Heart left ventricle (tissue), 16 donors: ENCODE results near the gene TGFBR2. TPM values are rescaled to one million over a fixed set of nuclear protein-coding genes. Genes with fewer than 3 reads are reported as not detected.
"Not testable (repeated sequence)": the region's sequence is repeated elsewhere in the genome, so short reads cannot be mapped to it uniquely, and the experiment has no call there.

ENCODE experiments used
- ATAC-seq, 4 donors: fragments of 200-7000 bp; cut with Tn5 transposase; one replicate each; pipeline ENCODE4 v1.9.1; 2020 to 2022; ENCODE audit warnings: moderate library complexity in 4 of 4, mild to moderate bottlenecking in 3 of 4, moderate number of reproducible peaks in 1 of 4
- DNase-seq, 5 donors: peaks; one replicate each; pipeline ENCODE4 v3.0.0-alpha.2; 2020
- H3K27ac ChIP-seq, 12 donors: fragments of 200-600 bp; sonication (generic) in 4 of 12; one replicate each; pipeline versions ENCODE4 v1.5.0 to v1.8.0; 2016 to 2022; ENCODE audit warnings: mild to moderate bottlenecking in 2 of 12
- H3K27me3 ChIP-seq, 9 donors: fragments of 200-600 bp; sonication (generic) in 2 of 9; one replicate each; pipeline versions ENCODE4 v1.5.1 to v1.8.0; 2016 to 2022; ENCODE audit warnings: mild to moderate bottlenecking in 3 of 9
- H3K36me3 ChIP-seq, 9 donors: fragments of 200-600 bp; sonication (generic) in 2 of 9; one replicate each; pipeline versions ENCODE4 v1.5.0 to v1.8.0; 2018 to 2022; ENCODE audit warnings: mild to moderate bottlenecking in 2 of 9
- H3K4me1 ChIP-seq, 12 donors: fragments of 200-600 bp; sonication (generic) in 4 of 12; one replicate each; pipeline versions ENCODE4 v1.5.0 to v1.8.0; 2016 to 2022; ENCODE audit warnings: mild to moderate bottlenecking in 3 of 12
- H3K4me3 ChIP-seq, 12 donors: fragments of 200-600 bp; sonication (generic) in 4 of 12; one replicate each; pipeline versions ENCODE4 v1.5.0 to v1.8.0; 2017 to 2022; ENCODE audit warnings: mild to moderate bottlenecking in 9 of 12, moderate library complexity in 4 of 12
- H3K9me3 ChIP-seq, 12 donors: fragments of 200-600 bp; sonication (generic) in 4 of 12; one replicate each; pipeline versions ENCODE4 v1.5.0 to v1.8.0; 2016 to 2022; ENCODE audit warnings: mild to moderate bottlenecking in 1 of 12
- CTCF ChIP-seq, 12 donors: fragments of 200-600 bp; sonication (generic) in 4 of 12; IDR thresholded peaks; one replicate each; pipeline versions ENCODE4 v1.5.0 to v1.8.0; 2018 to 2022; ENCODE audit warnings: antibody characterized with exemption in 12 of 12, mild to moderate bottlenecking in 5 of 12
- POLR2A ChIP-seq, 2 donors: fragments of 450-650 bp; IDR thresholded peaks; one replicate each; pipeline ENCODE4 v1.6.1; 2017; ENCODE audit warnings: antibody characterized with exemption in 2 of 2, mild to moderate bottlenecking in 2 of 2, moderate library complexity in 2 of 2
- WGBS, 4 donors: extraction: QIAGEN DNeasy Blood & Tissue Kit in 2 of 4; methylation state at CpG; one replicate each; pipeline versions ENCODE4 v1.1.5 to v1.1.7; 2013 to 2018; 5-methylcytosine and 5-hydroxymethylcytosine counted together
- intact Hi-C, 10 donors: fragments of 100-400 bp; cut with DNase I; formaldehyde crosslinking; loops; one replicate each; pipeline versions ENCODE4 v1.11.1 to v1.14.2; 2022
- polyA plus RNA-seq, 2 donors: library from polyadenylated mRNA; stranded (reverse); fragments of 200-250 nt; gene quantifications; one replicate each; pipeline ENCODE4 v1.2.3, GENCODE V29; 2013
- total RNA-seq, 9 donors: library from RNA; depleted of rRNA in 2 of 9; stranded (reverse); fragments of >200 nt in 2 of 9; fragmentation: NEBNext Ultra II Directional in 3 of 9; extraction: Animal tissue kit (Norgen Biotek cat#: 25700) in 3 of 9; gene quantifications; one replicate each; pipeline versions ENCODE4 v1.1.0 to v1.2.4, GENCODE V29; 2016 to 2023
- donor health status: ischemic (EF 13 %, LVEDD 7.1; RV severe dilation, severe dysfunction).
- donor health status: healthy with polysubstance abuse.
- donor health status: DM: no; HTN: yes; CAD: no.
- donor health status: DM: no; HTN: no; CAD: no.
- donor health status: ischemic (EF 25% LVEDD 6.9; RV normal size, moderate dysfunction).
- donor health status: ischemic (EF 25% LVEDD 5.7; RV mildly dilated, moderate dysfunction).
- donor health status: healthy.
- donor health status: DM: yes; HTN: yes; CAD: no.
- donor health status: ischemic (EF 35%, LVEDD 5.7; RV mildly dilated, moderate dysfunction).
- donor health status: nonischemic (EF 11% LVEDD 7.7; RV severe dilation, severe dysfunction).
- donor health status: DM: yes; HTN: yes; CAD: no.
- donor health status: PGD.
- donor health status: ischemic (EF 29% LVEDD 5.4; RV normal size, mild dysfunction).
- donor health status: nonischemic (EF 23%, LVEDD 6.1; RV moderate dilation, normal function).

The TGFBR2 gene
- total and polyA plus RNA-seq, 11 donors: 13.8 to 217 (median 143) TPM

DNA sequence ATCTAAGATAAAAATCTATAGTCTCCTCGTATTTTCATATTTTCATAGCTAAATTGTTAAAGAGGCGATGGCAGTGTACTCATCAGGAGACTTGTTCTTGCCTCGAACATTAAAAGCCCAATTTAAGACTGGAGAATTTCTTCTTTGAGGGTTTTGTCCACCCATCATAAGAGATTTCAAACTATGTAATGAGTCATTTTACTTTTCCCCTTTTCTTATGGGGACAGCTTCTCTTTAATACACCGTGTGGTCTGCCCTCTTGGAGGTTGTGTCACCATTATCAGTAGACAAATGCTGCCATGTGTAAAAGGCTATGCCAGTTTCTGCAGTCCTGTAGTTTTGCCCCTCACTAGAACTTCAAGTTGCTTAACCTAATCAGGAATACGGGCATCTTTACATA, 16.9 kb downstream of the TGFBR2 start:
- 79 to 90% (median 87%) methylated on average over 5 of the region's 5 CpGs for WGBS, 4 donors
- no peak for TF ChIP-seq POLR2A (IDR thresholded peaks at IDR 0.05)
- TF ChIP-seq CTCF (IDR thresholded peaks at IDR 0.05): no peak
- Histone ChIP-seq H3K9me3 (no peaks in the 10 kb centered on the region), H3K36me3 (peaks cover 0 to 59% (median 8%) of the 10 kb centered on the region in 9 donors), H3K4me1 (peaks cover 10 to 100% (median 85%) of the 10 kb centered on the region in 12 donors), H3K27ac (peak overlapping the region in 7 of 12 donors; percentile 0 to 92 (median 15)), H3K27me3 (no peaks in the 10 kb centered on the region), H3K4me3 (no peak overlapping the region)
- no peak for ATAC-seq
- intact Hi-C loops: loop anchor here in 1 of 10 donors (5.0 kb wide), 1 partner anchor 336 kb away; no protein-coding TSS in a partner anchor
- no peak for DNase-seq

DNA sequence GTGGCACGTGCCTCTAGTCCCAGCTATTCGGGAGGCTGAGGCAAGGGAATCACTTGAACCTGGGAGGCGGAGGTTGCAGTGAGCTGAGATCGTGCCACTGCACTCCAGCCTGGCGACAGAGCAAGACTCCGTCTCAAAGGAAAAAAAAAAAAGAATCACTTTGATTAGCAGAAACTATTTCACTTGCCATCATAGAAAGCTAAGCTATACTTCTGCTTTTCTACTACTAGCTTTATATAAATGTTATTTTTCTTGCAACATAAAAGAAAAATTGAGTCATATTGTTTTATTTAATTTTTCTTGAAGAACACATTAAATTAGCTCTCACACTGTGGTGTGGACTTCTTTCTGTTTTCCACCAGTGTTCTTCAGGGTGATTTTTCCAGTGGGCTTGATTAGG, 18.1 kb downstream of the TGFBR2 start:
- Histone ChIP-seq H3K4me1 (peaks cover 14 to 100% (median 85%) of the 10 kb centered on the region in 12 donors), H3K27ac (peak overlapping the region in 4 of 12 donors; percentile 8 to 92 (median 16)), H3K36me3 (peaks cover 0 to 57% (median 8%) of the 10 kb centered on the region in 9 donors)
- intact Hi-C loops: loop anchor here in 1 of 10 donors (5.0 kb wide), 1 partner anchor 337 kb away; no protein-coding TSS in a partner anchor
- not testable (repeated sequence) for H3K4me3 ChIP-seq, DNase-seq, ATAC-seq, H3K9me3 ChIP-seq, H3K27me3 ChIP-seq
- 78 to 85% (median 85%) methylated on average over 6 of the region's 6 CpGs for WGBS, 4 donors

- WGBS, 4 donors: 55 to 72% (median 62%) methylated on average over 4 of the region's 4 CpGs
- TF ChIP-seq POLR2A (IDR thresholded peaks at IDR 0.05) (no peak), CTCF (IDR thresholded peaks at IDR 0.05) (no peak)
- H3K9me3 ChIP-seq: no peaks in the 10 kb centered on the region
- intact Hi-C loops: no loop called here
- no peak overlapping the region for H3K4me3 ChIP-seq
- peaks cover 0 to 66% (median 8%) of the 10 kb centered on the region in 9 donors for H3K36me3 ChIP-seq
- peak overlapping the region in 11 of 12 donors; percentile 8 to 92 (median 45) for H3K27ac ChIP-seq
- H3K27me3 ChIP-seq: no peaks in the 10 kb centered on the region
- ATAC-seq: peak in 2 of 4 donors; percentile 30 to 42
- no peak for DNase-seq
- H3K4me1 ChIP-seq: peaks cover 19 to 100% (median 89%) of the 10 kb centered on the region in 12 donors
These were observed 19.4 kb downstream of the TGFBR2 start for GRCh38 chr3:30625541-30626438.

DNA sequence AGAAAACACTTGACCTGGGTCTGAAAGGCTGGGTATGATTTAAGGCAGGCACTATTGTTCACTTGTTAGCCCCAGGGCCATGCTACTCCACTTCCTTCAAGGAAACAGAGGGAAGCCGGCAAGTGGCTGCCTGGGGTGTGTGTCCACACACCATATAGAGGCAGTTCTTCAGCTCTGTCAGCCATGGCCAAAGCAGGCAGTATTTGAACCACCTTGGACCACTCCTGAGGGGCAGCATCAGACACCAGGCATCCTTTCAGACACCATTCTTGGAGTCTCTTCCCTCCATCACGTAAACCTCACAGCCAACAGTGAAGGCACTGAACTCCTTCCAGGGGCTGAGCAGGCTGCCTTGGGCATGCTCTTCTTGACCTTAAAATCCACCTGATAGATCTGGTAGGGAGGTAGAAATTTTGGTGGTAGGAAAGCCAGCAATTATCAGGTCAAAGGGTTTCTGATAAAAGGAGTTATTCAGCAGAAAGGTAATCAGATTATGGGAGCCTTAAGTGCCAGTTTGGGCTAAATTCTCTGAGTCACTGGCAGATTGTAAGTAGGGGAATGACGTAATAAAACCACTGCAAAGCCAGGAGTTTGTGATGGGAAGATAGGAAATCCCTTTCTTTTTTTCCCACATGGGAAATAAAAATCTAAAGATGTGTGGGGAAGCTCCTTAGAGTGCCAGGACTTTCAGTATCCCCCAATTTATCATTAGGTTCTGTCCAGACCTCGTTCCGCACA, 20.2 kb downstream of the TGFBR2 start:
- Histone ChIP-seq H3K4me1 (peaks cover 19 to 100% (median 88%) of the 10 kb centered on the region in 12 donors), H3K27ac (peak overlapping the region in 11 of 12 donors; percentile 8 to 92 (median 45)), H3K36me3 (peaks cover 0 to 64% (median 8%) of the 10 kb centered on the region in 9 donors), H3K4me3 (no peak overlapping the region), H3K27me3 (no peaks in the 10 kb centered on the region), H3K9me3 (no peaks in the 10 kb centered on the region)
- no peak for TF ChIP-seq CTCF (IDR thresholded peaks at IDR 0.05)
- no peak for TF ChIP-seq POLR2A (IDR thresholded peaks at IDR 0.05)
- WGBS, 4 donors: 67 to 84% (median 75%) methylated on average over 5 of the region's 5 CpGs
- intact Hi-C loops: no loop called here
- DNase-seq (no peak), ATAC-seq (no peak)
